TTC549 (cell line): Measurements from ENCODE around the gene GP5.

Source experiments
- FAIRE-seq: peaks from 2 replicates; lab custom pipeline; 2012; peaks lifted over from hg19 to GRCh38; lab: Jason Lieb, UNC

GP5 gene

DNA sequence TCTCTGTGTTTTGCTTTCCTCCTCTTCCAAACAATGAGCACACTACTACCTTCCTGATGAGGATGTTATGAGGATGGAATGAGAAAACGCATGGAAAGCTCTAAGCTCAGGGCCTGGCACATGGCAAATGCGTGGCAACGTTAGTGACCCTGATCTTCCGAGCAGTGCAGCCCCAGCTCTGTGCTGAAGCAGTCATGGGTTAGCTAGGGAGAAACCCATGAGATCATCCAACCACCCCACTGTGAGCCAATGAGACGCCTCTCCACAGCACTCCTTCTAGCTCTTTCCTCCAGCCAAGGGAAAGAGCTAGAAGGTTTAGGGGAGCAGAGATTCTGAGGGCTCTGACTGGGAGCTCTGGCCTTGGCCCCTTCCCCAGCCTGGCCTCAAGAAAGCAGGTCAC, 52.4 kb downstream of the GP5 start:
- FAIRE-seq: no peak

DNA sequence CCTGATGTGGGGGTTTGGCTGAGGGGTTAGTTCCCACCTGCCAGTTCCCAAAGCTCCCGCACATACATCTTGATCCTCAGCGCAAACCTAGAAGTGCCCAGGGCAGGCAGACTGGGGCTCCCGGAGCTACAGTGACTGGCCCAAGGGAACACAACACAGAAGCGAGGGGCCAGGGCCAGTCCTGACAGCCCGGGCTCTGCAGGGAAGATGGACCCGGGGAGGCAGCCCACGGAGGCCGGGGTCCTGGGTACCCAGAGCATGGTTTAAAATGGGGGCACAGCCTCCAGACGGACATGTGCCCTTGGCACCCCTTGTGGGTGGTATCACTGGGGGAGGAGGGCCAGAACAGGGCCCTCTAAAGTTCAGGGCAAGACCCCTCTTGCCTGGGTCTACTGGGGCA, 53.0 kb downstream of the GP5 start:
- FAIRE-seq: no peak
